GM19239 (cell line): ENCODE measurements around the gene ERBB4.

Source experiments
- DNase-seq: peaks from one replicate; pipeline ENCODE4 v3.0.0; 2011; ENCODE audit warnings: low spot score; ENCODE audit not compliant: insufficient read length
- FAIRE-seq: peaks from 2 replicates; lab custom pipeline; 2011; peaks lifted over from hg19 to GRCh38; lab: Jason Lieb, UNC

ERBB4 gene

GRCh38 chr2:212173756-212174510, 364.7 kb downstream of the ERBB4 start:
- DNase-seq (no peak), FAIRE-seq (no peak)

GRCh38 chr2:212173331-212173730, 365.3 kb downstream of the ERBB4 start:
- DNase-seq (no peak), FAIRE-seq (no peak)

GRCh38 chr2:212170382-212170781, 368.2 kb downstream of the ERBB4 start:
- FAIRE-seq: no peak
- DNase-seq: no peak

- FAIRE-seq (no peak), DNase-seq (no peak)
Measured at GRCh38 chr2:212158081-212158480, 380.5 kb downstream of the ERBB4 start.

- DNase-seq (no peak), FAIRE-seq (no peak)
Measured at GRCh38 chr2:212157012-212157411, 381.6 kb downstream of the ERBB4 start.

- DNase-seq: no peak
- FAIRE-seq: no peak
Measured at GRCh38 chr2:212156088-212156487, 382.5 kb downstream of the ERBB4 start.

GRCh38 chr2:212154477-212154878, 384.1 kb downstream of the ERBB4 start:
- DNase-seq: no peak

GRCh38 chr2:212153923-212154322, 384.7 kb downstream of the ERBB4 start:
- no peak for FAIRE-seq
- DNase-seq: no peak

More at GRCh38 chr2:212154477-212154878, 384.1 kb downstream of the ERBB4 start:
- FAIRE-seq: no peak

- no peak for FAIRE-seq
Measured at GRCh38 chr2:212147921-212148513, 390.6 kb downstream of the ERBB4 start.

GRCh38 chr2:212146416-212146815, 392.2 kb downstream of the ERBB4 start:
- FAIRE-seq (no peak), DNase-seq (no peak)

More at GRCh38 chr2:212147921-212148513, 390.6 kb downstream of the ERBB4 start:
- no peak for DNase-seq

- DNase-seq (no peak), FAIRE-seq (no peak)
Measured at GRCh38 chr2:212145121-212145520, 393.5 kb downstream of the ERBB4 start.

- DNase-seq (no peak), FAIRE-seq (no peak)
Measured at GRCh38 chr2:212142631-212143030, 396.0 kb downstream of the ERBB4 start.

- DNase-seq (no peak), FAIRE-seq (no peak)
Measured at GRCh38 chr2:212141499-212141898, 397.1 kb downstream of the ERBB4 start.

GRCh38 chr2:212136216-212136795, 402.3 kb downstream of the ERBB4 start:
- DNase-seq (no peak), FAIRE-seq (no peak)

GRCh38 chr2:212135739-212136138, 402.9 kb downstream of the ERBB4 start:
- DNase-seq: no peak
- no peak for FAIRE-seq

- no peak for DNase-seq
- no peak for FAIRE-seq
Measured at GRCh38 chr2:212133337-212133736, 405.3 kb downstream of the ERBB4 start.

GRCh38 chr2:212124598-212124997, 414.0 kb downstream of the ERBB4 start:
- FAIRE-seq: no peak
- DNase-seq: no peak

GRCh38 chr2:212119591-212119990, 419.0 kb downstream of the ERBB4 start:
- FAIRE-seq (no peak), DNase-seq (no peak)

- DNase-seq: no peak
- FAIRE-seq: no peak
Measured at GRCh38 chr2:212117926-212118325, 420.7 kb downstream of the ERBB4 start.

GRCh38 chr2:212114489-212114888, 424.1 kb downstream of the ERBB4 start:
- no peak for FAIRE-seq
- no peak for DNase-seq

GRCh38 chr2:212112401-212112800, 426.2 kb downstream of the ERBB4 start:
- no peak for DNase-seq
- no peak for FAIRE-seq
